ENCODE results near the gene ZBTB42. TPM values are rescaled to one million over a fixed set of nuclear protein-coding genes. Genes with fewer than 3 reads are reported as not detected.

The ZBTB42 gene
- 5.4 to 6.4 TPM (median 5.5 TPM) in 3 replicates for total RNA-seq (2021)
- Bru-seq, nascent RNA: percentile 47 among the genes with signal in this experiment
- long read RNA-seq, experiment 1, partial matches to known transcripts: 0 of 8 reads
- long read RNA-seq, experiment 1, other reads (novel, unspliced or antisense): 4 of 8 reads
- long read RNA-seq, experiment 2, transcript ZBTB42-201 (1 exons, 3,800 nt): major isoform, 8 of 11 reads
- long read RNA-seq, experiment 2, partial matches to known transcripts: 0 of 11 reads
- long read RNA-seq, experiment 2, other reads (novel, unspliced or antisense): 1 of 11 reads
- long read RNA-seq, experiment 3: 0 reads

GRCh38 chr14:104800771-104801519 is at the start of gene ZBTB42:
TSS of gene ZBTB42 (plus strand) at chr14:104801101. CDS start at chr14:104801198, 97 bp downstream.
- peak; percentile 58 for DNase-seq (ENCODE audit: low spot score)
- Mint-ChIP-seq H3K9me3 (no peaks in the 10 kb centered on the region), H3K36me3 (no peaks in the 10 kb centered on the region), H3K4me3 (peak within 1 kb of the TSS; percentile 88), H3K27me3 (ENCODE audit: low read depth) (peaks cover 64% of the 10 kb centered on the region), H3K27ac (peak within 1 kb of the TSS; percentile 93; the same call in 1 of the 2 replicates), H3K4me1 (peaks cover 31% of the 10 kb centered on the region)
- ChIA-PET POLR2A (interaction anchor here (0.8 to 1.2 kb wide), 3 partner anchors 32 to 123 kb away, joined by 3 to 4 read pairs (median 3); partner anchors contain the start of gene SIVA1), CTCF (interaction anchor here (0.8 to 3.0 kb wide), 10 partner anchors 20 to 245 kb away, joined by 3 to 18 read pairs (median 5); partner anchors contain the start of gene CEP170B)
- TF ChIP-seq TP53 (CRISPR knock-in tag; IDR thresholded peaks at IDR 0.05) (0 out of 2 replicates have a peak, but pooled peaks have one; percentile 47), IRF1 (CRISPR knock-in tag; IDR thresholded peaks at IDR 0.05) (no peak), GABPB1 (CRISPR knock-in tag; IDR thresholded peaks at IDR 0.05) (no peak), CREM (CRISPR knock-in tag; IDR thresholded peaks at IDR 0.05) (no peak), ZNF281 (CRISPR knock-in tag; IDR thresholded peaks at IDR 0.05) (no peak), PRDM15 (CRISPR knock-in tag; IDR thresholded peaks at IDR 0.05) (0 out of 2 replicates have a peak, but pooled peaks have one; percentile 13), RELA (CRISPR knock-in tag; IDR thresholded peaks at IDR 0.05; ENCODE audit: borderline replicate concordance) (no peak), ARID4B (CRISPR knock-in tag; IDR thresholded peaks at IDR 0.05; ENCODE audit: borderline replicate concordance) (no peak), FOXK1 (CRISPR knock-in tag; IDR thresholded peaks at IDR 0.05) (peak; percentile 52; the same call in 1 of the 2 replicates), SMAD4 (CRISPR knock-in tag; IDR thresholded peaks at IDR 0.05) (no peak), KAT7 (CRISPR knock-in tag; IDR thresholded peaks at IDR 0.05; ENCODE audit: borderline replicate concordance) (no peak), IRF2 (CRISPR knock-in tag; IDR thresholded peaks at IDR 0.05; ENCODE audit: borderline replicate concordance, low read depth) (no peak), ZNF317 (CRISPR knock-in tag; IDR thresholded peaks at IDR 0.05; ENCODE audit: borderline replicate concordance, low read depth) (no peak), ETV6 (CRISPR knock-in tag; IDR thresholded peaks at IDR 0.05) (0 out of 2 replicates have a peak, but pooled peaks have one; percentile 58), MXD4 (CRISPR knock-in tag; IDR thresholded peaks at IDR 0.05; ENCODE audit: borderline replicate concordance) (no peak), HMGXB4 (CRISPR knock-in tag; IDR thresholded peaks at IDR 0.05) (peak; percentile 52; the same call in 1 of the 2 replicates)
- peak; percentile 6 for ATAC-seq

Measured in WTC11 (cell line).